WI38 (cell line): ENCODE data around the gene APP.

Experiments
- H3K4me3 ChIP-seq: 2 replicates; pipeline ENCODE4 v1.5.1; 2011; ENCODE audit warnings: low read depth, mild to moderate bottlenecking, control low read depth, low read length
- TF ChIP-seq, protein P1 (sequence below): IDR thresholded peaks from 2 replicates; pipeline ENCODE4 v1.5.1; 2012; ENCODE audit warnings: low read depth, mild to moderate bottlenecking, control low read depth, low read length

Gene APP

DNA sequence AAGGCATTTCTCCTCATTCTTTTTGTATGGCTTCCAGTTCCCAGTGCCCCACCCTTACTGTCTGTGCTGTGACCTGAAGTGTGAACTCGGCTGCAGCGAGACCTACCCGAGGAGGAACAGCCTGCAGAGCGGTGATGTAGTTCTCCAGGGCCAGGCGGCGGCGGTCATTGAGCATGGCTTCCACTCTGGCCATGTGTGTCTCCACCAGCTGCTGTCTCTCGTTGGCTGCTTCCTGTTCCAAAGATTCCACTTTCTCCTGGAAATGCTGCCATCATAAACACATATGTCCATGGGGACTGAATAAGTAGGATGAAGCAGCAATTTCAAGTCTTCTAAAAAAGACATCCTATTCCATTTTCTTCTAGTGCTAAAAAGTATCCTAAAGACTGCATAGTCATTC lies 195.6 kb downstream of the APP start:
- no peak overlapping the region for H3K4me3 ChIP-seq
- TF ChIP-seq, protein P1, sequence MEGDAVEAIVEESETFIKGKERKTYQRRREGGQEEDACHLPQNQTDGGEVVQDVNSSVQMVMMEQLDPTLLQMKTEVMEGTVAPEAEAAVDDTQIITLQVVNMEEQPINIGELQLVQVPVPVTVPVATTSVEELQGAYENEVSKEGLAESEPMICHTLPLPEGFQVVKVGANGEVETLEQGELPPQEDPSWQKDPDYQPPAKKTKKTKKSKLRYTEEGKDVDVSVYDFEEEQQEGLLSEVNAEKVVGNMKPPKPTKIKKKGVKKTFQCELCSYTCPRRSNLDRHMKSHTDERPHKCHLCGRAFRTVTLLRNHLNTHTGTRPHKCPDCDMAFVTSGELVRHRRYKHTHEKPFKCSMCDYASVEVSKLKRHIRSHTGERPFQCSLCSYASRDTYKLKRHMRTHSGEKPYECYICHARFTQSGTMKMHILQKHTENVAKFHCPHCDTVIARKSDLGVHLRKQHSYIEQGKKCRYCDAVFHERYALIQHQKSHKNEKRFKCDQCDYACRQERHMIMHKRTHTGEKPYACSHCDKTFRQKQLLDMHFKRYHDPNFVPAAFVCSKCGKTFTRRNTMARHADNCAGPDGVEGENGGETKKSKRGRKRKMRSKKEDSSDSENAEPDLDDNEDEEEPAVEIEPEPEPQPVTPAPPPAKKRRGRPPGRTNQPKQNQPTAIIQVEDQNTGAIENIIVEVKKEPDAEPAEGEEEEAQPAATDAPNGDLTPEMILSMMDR = no peak

DNA sequence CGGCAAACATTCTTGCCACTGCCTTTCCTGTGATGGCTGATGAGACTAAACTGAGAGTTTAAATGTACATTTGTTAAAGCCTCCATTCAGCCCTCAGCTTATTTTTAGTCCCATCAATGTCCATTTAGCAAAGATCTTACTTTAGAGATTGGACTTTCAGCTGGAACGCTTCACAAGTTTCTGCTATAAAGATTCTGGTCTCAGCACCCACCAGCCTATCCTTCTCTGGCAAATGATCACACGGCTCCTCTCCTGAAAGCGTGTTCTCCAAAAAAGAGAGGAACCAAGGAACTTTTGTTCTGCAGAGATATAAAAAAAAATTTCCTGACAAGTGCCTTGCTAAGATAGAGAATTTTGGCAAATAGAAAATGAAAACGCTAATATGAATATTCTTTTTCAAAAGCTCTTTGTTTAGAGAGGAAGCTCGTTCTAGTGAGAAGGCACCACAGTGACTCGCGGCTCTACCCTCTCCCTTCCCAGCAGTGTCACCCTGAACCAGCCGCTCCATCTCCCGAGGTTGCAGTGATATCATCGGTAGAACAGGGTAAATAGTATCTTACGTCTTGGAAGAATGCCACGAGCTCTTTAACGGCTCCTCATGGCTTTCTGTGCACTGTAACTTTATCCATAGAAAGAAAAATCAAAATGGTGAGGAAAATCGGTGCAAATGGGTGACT lies 200.2 kb downstream of the APP start:
- TF ChIP-seq, protein P1 = no peak
- H3K4me3 ChIP-seq = no peak overlapping the region

DNA sequence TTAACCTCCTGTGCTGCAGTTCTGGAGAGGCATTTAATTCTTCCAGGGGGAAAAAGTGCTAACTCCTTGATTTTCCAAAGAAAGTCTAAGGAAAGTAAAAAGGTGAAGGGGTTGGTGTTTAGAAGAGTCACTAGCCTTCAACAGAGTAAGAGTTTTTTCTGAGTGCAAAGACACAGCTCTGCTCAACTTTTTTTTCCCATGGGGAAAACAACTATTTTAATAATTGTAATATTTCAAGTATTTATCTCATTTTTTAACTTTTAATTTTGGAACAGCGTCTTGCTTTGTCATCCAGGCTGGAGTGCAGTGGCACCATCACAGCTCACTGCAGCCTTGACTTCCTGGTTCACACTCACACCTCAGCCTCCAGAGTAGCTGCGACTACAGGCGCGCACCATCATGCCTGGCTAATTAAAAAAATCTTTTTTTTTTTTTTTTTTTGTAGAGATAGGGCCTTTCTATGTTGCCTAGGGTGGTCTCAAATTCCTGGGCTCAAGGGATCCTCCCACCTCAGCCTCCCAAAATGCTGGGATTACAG lies 202.6 kb downstream of the APP start:
- H3K4me3 ChIP-seq = no peak overlapping the region
- TF ChIP-seq, protein P1 = no peak

DNA sequence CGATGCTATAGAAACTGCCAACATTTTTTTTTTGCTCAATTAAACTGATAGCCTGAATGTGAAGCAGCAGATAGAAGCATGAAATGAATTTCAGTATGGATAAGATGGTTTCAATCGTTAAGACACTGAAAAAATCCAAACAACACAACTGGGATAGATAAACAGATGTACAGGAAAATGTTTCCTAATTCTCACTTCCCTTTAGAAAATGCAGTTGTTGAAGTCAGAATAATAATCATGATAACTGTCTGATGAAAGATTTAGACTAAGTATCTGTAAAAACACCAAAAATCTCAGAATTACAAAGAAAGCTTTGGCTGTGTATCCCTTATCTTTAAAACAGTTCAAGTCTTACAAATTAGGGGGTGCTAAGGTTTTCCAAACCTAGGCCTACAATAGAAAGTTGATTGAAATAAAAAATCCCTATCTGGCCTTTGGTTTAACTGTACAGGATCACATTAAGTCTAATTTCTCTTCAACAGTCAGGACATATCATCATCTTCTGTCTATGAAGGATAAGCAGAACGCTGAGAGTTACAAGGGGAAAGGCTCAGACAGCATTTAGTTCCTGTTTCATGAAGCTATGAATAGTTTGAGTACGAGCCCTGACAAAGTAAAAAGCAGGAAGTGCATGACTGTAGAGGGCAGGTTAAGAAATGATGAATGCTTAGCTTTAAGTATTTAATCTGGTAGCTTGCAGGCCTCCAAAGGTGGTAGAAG lies 203.2 kb downstream of the APP start:
- TF ChIP-seq, protein P1 = no peak
- H3K4me3 ChIP-seq = no peak overlapping the region

DNA sequence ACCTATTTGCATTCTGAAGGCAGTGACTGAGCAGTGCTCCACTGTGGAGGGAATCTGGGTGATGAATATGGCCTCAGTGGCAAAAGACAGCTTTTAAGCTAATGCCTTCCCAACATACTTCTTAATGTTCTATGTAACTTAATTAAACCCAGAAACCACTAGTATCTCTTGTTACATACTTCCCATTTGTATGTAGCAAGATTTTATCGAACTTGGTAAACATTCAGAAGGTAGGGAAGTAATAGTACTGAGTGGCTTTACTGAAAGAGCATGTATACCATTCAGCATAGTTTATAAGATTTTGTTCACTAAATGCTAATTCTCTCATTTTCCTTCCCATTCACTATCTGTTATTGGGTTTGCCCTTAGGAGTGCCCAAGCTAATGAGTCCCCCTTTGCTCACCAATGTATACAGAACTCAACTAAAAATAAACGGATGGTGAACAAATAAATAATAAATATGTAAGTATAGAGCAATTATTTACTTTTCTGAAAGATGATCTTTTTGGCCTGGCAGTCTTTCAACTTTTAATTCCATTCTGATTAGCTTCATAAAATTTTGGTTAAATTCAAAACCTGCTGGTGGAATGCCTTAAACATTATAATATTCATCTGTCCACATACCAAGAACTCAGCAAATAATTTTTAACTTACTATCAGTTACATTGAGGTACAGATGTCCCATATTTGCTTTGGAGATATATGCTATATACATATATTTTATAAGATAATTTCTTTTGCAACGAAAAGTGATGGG lies 204.4 kb downstream of the APP start:
- no peak overlapping the region for H3K4me3 ChIP-seq
- TF ChIP-seq, protein P1 = no peak

DNA sequence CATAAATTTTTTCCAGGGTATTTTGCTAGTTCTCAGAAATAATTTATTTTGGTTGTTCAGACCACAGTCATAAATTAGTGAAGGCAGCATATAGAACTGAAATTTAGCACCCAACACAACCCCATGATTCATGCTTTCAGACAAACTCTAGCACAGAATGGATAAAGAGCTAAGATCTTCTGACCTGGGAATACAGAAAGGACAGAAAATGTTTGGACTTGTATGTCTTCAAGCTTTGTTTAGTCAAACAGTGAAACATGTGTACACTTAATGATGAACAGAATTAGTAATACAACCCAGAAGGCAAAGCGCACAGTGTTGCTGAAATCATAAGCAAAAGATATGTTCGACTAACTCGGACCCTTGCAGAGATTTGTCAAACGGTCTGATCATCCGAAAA lies 205.6 kb downstream of the APP start:
- H3K4me3 ChIP-seq = no peak overlapping the region
- TF ChIP-seq, protein P1 = no peak
